Karpas-422 (cell line): ENCODE measurements around the gene KLHL3. TPM values are rescaled to one million over a fixed set of nuclear protein-coding genes. Genes with fewer than 3 reads are reported as not detected.

ENCODE experiments used
- DNase-seq: peaks from one replicate; pipeline ENCODE4 v3.0.0-alpha.2; 2015
- H2AFZ ChIP-seq: fragments of 200-600 bp; sonication (generic); 2 replicates; pipeline ENCODE4 v1.6.1; 2014; ENCODE audit warnings: antibody characterized with exemption, low read length, mixed read lengths
- H3K27ac ChIP-seq: fragments of 200-600 bp; sonication (generic); 2 replicates; pipeline ENCODE4 v1.5.1; 2014; ENCODE audit warnings: mild to moderate bottlenecking, low read length, moderate library complexity
- H3K27me3 ChIP-seq: fragments of 200-600 bp; sonication (generic); 2 replicates; pipeline ENCODE4 v1.6.1; 2014; ENCODE audit warnings: low read length, mixed read lengths
- H3K36me3 ChIP-seq: fragments of 200-600 bp; sonication (generic); 2 replicates; pipeline ENCODE4 v1.6.1; 2014; ENCODE audit warnings: low read length, mixed read lengths; ENCODE audit not compliant: insufficient read depth
- H3K4me1 ChIP-seq: fragments of 200-600 bp; sonication (generic); 2 replicates; pipeline ENCODE4 v1.6.1; 2014; ENCODE audit warnings: mild to moderate bottlenecking, low read length, mixed read lengths
- H3K4me2 ChIP-seq: fragments of 200-600 bp; sonication (generic); 2 replicates; pipeline ENCODE4 v1.6.1; 2014; ENCODE audit warnings: low read length, low read depth, mild to moderate bottlenecking; ENCODE audit not compliant: poor library complexity, severe bottlenecking
- H3K4me3 ChIP-seq: fragments of 200-600 bp; sonication (generic); 2 replicates; pipeline ENCODE4 v1.5.1; 2014; ENCODE audit warnings: mild to moderate bottlenecking, antibody characterized with exemption, low read length, mixed read lengths
- H3K79me2 ChIP-seq: fragments of 200-600 bp; sonication (generic); 2 replicates; pipeline ENCODE4 v1.6.1; 2014; ENCODE audit warnings: mild to moderate bottlenecking, low read length, mixed read lengths
- H3K9ac ChIP-seq: fragments of 200-600 bp; sonication (generic); 2 replicates; pipeline ENCODE4 v1.6.0; 2014; ENCODE audit warnings: low read length
- H3K9me2 ChIP-seq: fragments of 200-600 bp; sonication (generic), shearing (Covaris generic); replicated peaks from 2 replicates; pipeline ENCODE4 v1.6.0; 2014; ENCODE audit warnings: mild to moderate bottlenecking, low read length, moderate library complexity; ENCODE audit not compliant: insufficient read depth
- H3K9me3 ChIP-seq: fragments of 300-700, 200-600 bp; sonication (generic); 2 replicates; pipeline ENCODE4 v1.6.1; 2014; ENCODE audit warnings: low read length, mixed read lengths
- H4K20me1 ChIP-seq: fragments of 200-600 bp; sonication (generic); 2 replicates; pipeline ENCODE4 v1.6.1; 2014; ENCODE audit warnings: mild to moderate bottlenecking, antibody characterized with exemption, low read length, low read depth; ENCODE audit not compliant: insufficient read depth
- total RNA-seq: library from RNA; depleted of rRNA; stranded (reverse); fragments of >200 nt; shearing (Covaris generic); gene quantifications from 2 replicates; pipeline ENCODE4 v1.2.3, GENCODE V29; 2014; ENCODE audit warnings: low replicate concordance

KLHL3 gene
- total RNA-seq, 1 experiment from 2014 or later, result 0.67 TPM

DNA sequence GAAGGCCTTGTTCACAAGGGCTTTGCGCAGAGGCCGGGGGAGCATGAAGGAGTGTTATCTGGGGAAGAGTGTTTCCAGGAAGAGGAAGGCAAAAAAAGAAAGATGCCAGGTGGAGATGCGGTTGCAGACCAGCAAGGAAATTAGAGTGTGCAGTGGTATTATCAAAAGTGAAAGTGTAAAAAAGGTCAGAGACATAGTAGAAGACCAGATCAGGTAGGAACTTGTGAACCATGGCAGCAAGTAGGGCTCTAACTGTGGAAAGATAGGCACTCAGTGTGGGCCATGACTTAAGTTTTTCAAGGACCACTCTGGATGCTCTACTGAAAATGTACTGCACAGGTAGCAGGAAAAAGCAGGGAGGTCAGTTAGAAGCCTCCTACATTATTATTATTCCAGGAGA is 146.7 kb downstream of the KLHL3 start:
- DNase-seq, result no peak
- H3K4me2 ChIP-seq, result no peak overlapping the region

DNA sequence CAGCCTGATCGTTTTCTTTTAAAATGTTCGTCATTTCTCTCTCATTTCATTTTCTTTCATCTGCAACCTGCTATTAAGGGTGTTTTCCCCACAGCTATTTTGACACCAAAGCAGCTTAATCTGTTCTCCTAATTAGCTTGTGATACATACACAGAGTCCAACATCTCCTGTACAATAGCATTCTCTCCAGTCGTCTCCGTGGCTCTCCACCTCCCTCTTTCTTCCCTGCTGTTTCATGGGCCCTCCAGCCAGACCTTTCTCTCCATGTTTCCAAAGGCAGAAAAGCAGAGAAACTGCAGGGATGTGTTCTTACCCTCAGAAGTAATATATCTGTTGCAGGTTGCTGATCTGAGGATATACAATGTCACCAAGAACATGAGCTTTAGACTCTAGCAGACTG is 148.0 kb downstream of the KLHL3 start:
- DNase-seq, result no peak
- H3K9me2 ChIP-seq, result no peaks in the 10 kb centered on the region
- H3K36me3 ChIP-seq, result no peaks in the 10 kb centered on the region
- H3K4me3 ChIP-seq, result no peak overlapping the region
- H3K27me3 ChIP-seq, result no peaks in the 10 kb centered on the region
- no peaks in the 10 kb centered on the region for H4K20me1 ChIP-seq
- H3K9me3 ChIP-seq, result no peaks in the 10 kb centered on the region
- no peaks in the 10 kb centered on the region for H3K79me2 ChIP-seq
- no peak overlapping the region for H2AFZ ChIP-seq
- no peak overlapping the region for H3K27ac ChIP-seq
- H3K4me1 ChIP-seq, result no peaks in the 10 kb centered on the region
- H3K9ac ChIP-seq, result no peak overlapping the region
- H3K4me2 ChIP-seq, result no peak overlapping the region

More for the DNA sequence above, 146.7 kb downstream of the KLHL3 start:
- Histone ChIP-seq H3K9ac (no peak overlapping the region), H3K27ac (no peak overlapping the region), H2AFZ (no peak overlapping the region), H3K9me3 (no peaks in the 10 kb centered on the region), H3K4me1 (no peaks in the 10 kb centered on the region), H3K27me3 (no peaks in the 10 kb centered on the region), H3K9me2 (no peaks in the 10 kb centered on the region), H4K20me1 (no peaks in the 10 kb centered on the region), H3K79me2 (no peaks in the 10 kb centered on the region), H3K4me3 (no peak overlapping the region), H3K36me3 (no peaks in the 10 kb centered on the region)

DNA sequence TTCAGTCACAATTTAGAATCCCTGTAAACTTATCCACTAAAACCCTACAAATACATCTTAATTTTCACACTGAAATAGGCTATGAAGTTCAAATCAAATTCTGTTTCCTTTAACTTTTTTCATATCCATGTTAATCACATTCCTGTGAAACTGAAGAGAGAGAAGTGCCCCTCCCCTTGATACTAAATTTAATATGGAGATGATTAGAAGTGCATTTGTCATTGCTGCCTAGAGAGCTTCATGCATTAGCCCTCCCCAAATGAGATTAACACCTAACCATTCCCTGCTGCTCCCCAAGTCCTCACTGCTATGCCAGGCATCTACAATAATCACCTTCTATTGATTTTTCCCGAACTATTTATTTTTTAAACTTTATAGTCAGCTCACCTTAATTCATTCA is 151.6 kb downstream of the KLHL3 start:
- H3K9me3 ChIP-seq, result no peaks in the 10 kb centered on the region
- no peak overlapping the region for H3K4me2 ChIP-seq
- H3K27ac ChIP-seq, result no peak overlapping the region
- no peak overlapping the region for H3K9ac ChIP-seq
- DNase-seq, result no peak
- H4K20me1 ChIP-seq, result no peaks in the 10 kb centered on the region
- H3K79me2 ChIP-seq, result no peaks in the 10 kb centered on the region
- no peak overlapping the region for H2AFZ ChIP-seq
- no peaks in the 10 kb centered on the region for H3K27me3 ChIP-seq
- H3K9me2 ChIP-seq, result no peaks in the 10 kb centered on the region
- no peaks in the 10 kb centered on the region for H3K4me1 ChIP-seq
- H3K36me3 ChIP-seq, result no peaks in the 10 kb centered on the region
- no peak overlapping the region for H3K4me3 ChIP-seq

DNA sequence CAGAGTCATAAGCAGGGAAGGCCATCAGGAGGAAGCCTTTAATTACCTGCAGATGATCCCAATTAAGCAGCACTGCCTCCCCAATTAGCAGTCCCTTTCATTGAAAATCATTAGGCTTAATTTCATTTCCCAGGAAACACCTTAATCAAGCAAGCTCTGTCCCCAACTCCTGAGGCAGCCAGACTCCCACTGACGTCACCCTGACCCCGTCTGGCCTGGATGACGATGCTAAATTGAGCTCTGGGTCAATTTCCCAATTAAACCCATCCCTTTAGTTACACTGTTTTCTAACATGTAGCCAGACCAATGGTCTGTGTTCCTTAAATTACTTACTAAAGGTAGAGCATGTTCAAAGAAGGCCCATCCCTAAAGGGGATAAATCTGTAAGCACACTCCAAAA is 152.8 kb downstream of the KLHL3 start:
- H3K27ac ChIP-seq, result no peak overlapping the region
- H3K9ac ChIP-seq, result no peak overlapping the region
- DNase-seq, result no peak
- no peaks in the 10 kb centered on the region for H3K27me3 ChIP-seq
- no peaks in the 10 kb centered on the region for H3K4me1 ChIP-seq
- H3K9me3 ChIP-seq, result no peaks in the 10 kb centered on the region
- no peak overlapping the region for H2AFZ ChIP-seq
- H3K79me2 ChIP-seq, result no peaks in the 10 kb centered on the region
- H4K20me1 ChIP-seq, result no peaks in the 10 kb centered on the region
- H3K4me3 ChIP-seq, result no peak overlapping the region
- no peak overlapping the region for H3K4me2 ChIP-seq
- no peaks in the 10 kb centered on the region for H3K9me2 ChIP-seq
- no peaks in the 10 kb centered on the region for H3K36me3 ChIP-seq

DNA sequence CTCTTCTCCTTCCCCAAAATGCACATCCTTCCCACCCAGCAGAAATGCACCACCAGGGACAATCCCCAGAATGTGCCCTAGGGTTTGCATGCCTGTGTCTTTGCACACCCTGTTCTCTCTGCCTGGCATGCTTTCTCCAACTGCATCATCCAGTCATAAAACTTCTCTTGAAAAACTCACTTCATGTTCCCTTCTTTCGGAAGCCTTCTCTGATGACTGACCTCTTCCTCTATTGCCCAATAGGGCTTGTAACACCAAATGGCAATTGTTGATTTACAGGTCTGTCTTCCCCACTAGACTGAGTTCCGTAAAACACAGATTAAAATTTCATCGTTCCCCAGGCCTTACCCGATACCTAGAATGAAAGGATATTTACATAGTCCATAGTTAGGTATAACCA is 153.7 kb downstream of the KLHL3 start:
- no peak for DNase-seq
- no peak overlapping the region for H3K4me3 ChIP-seq
- no peaks in the 10 kb centered on the region for H3K79me2 ChIP-seq
- no peaks in the 10 kb centered on the region for H3K27me3 ChIP-seq
- no peak overlapping the region for H3K4me2 ChIP-seq
- H2AFZ ChIP-seq, result no peak overlapping the region
- no peak overlapping the region for H3K27ac ChIP-seq
- no peaks in the 10 kb centered on the region for H4K20me1 ChIP-seq
- H3K36me3 ChIP-seq, result no peaks in the 10 kb centered on the region
- H3K9ac ChIP-seq, result no peak overlapping the region
- H3K4me1 ChIP-seq, result no peaks in the 10 kb centered on the region
- H3K9me3 ChIP-seq, result no peaks in the 10 kb centered on the region
- H3K9me2 ChIP-seq, result no peaks in the 10 kb centered on the region

DNA sequence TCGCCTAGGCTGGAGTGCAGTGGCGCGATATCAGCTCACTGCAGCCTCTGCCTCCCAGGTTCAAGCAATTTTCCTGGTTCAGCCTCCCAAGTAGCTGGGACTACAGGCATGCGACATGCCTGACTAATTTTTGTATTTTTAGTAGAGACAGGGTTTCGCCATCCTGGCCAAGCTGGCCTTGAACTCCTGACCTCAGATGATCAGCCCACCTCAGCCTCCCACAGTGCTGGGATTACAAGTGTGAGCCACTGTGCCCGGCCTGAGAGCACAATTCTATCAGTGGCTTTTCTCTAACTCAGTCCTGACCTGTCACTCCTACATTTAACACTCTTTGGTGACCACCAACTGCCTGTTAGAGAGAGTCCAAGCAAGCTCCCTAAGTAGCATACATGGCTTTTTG is 154.1 kb downstream of the KLHL3 start:
- H3K27ac ChIP-seq, result no peak overlapping the region
- no peaks in the 10 kb centered on the region for H3K9me2 ChIP-seq
- H3K9me3 ChIP-seq, result no peaks in the 10 kb centered on the region
- no peak for DNase-seq
- no peaks in the 10 kb centered on the region for H3K36me3 ChIP-seq
- no peak overlapping the region for H3K4me2 ChIP-seq
- no peaks in the 10 kb centered on the region for H3K4me1 ChIP-seq
- H4K20me1 ChIP-seq, result no peaks in the 10 kb centered on the region
- no peaks in the 10 kb centered on the region for H3K27me3 ChIP-seq
- no peak overlapping the region for H3K9ac ChIP-seq
- no peaks in the 10 kb centered on the region for H3K79me2 ChIP-seq
- no peak overlapping the region for H2AFZ ChIP-seq
- no peak overlapping the region for H3K4me3 ChIP-seq

DNA sequence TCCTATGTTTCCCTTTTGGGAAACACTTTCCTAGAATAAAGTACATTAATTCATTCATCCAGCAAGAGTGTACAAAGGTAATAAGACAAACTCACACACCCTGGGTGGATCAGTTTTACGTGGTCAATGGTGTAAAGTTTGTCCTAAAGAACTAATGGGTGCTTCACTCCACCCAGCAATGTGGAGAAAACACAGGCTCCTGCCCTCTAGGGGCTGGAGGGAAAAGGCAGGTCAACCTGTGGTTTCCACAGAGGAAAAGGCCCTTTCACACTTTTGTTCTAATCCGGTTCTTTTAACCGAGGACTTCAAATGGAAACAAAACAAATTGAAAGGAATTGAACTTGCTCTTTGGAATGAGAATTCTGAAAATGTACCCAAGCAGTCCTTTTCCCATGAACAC is 155.9 kb downstream of the KLHL3 start:
- Histone ChIP-seq H3K9ac (no peak overlapping the region), H3K36me3 (no peaks in the 10 kb centered on the region), H2AFZ (no peak overlapping the region), H3K27me3 (no peaks in the 10 kb centered on the region), H3K4me3 (no peak overlapping the region), H3K9me3 (no peaks in the 10 kb centered on the region), H4K20me1 (no peaks in the 10 kb centered on the region), H3K4me2 (no peak overlapping the region), H3K27ac (no peak overlapping the region), H3K79me2 (no peaks in the 10 kb centered on the region), H3K4me1 (no peaks in the 10 kb centered on the region), H3K9me2 (no peaks in the 10 kb centered on the region)
- DNase-seq, result peak; percentile 44

DNA sequence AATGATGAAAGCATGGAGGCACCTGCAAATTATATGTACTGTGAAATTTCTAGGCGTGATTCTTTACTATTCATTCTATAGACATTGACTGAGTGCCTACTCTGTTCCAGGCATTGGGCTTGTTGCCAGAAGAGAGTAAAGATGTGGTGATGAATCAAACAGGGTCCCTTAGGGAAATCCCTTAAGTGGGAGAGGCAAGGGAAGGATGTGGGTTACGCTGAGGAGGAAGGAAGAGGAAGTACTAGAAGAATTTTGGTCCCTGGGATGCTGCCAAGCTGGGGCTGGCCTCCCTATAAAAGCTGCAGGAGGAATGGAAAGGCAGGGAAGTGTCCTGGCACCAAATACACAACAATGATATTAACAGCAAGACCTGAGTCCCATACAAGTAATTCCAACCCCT is 160.0 kb downstream of the KLHL3 start:
- H3K9me3 ChIP-seq, result no peaks in the 10 kb centered on the region
- no peaks in the 10 kb centered on the region for H3K9me2 ChIP-seq
- DNase-seq, result no peak
- H3K4me1 ChIP-seq, result no peaks in the 10 kb centered on the region
- no peak overlapping the region for H3K4me2 ChIP-seq
- H3K9ac ChIP-seq, result no peak overlapping the region
- no peak overlapping the region for H2AFZ ChIP-seq
- no peaks in the 10 kb centered on the region for H3K79me2 ChIP-seq
- H4K20me1 ChIP-seq, result no peaks in the 10 kb centered on the region
- no peaks in the 10 kb centered on the region for H3K36me3 ChIP-seq
- no peak overlapping the region for H3K27ac ChIP-seq
- H3K27me3 ChIP-seq, result no peaks in the 10 kb centered on the region
- H3K4me3 ChIP-seq, result no peak overlapping the region

DNA sequence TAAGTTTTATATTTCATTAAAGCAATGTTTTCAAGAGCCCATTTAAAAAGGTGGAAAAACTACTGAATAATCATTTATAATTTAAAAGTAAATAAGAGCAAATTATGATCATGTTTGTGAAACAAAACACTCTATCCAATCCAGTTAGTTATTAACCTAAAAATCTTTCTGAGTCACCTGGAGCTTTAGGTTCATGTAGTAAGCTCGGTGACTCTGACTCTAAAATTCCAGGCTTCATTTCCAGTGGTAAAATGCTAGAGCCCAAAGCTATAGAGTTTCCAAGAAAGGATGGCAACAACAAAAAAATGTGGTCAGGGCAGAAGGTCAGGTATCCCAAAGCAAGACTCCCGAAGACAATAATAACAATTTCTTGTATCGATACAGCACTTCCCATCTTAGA is 160.7 kb downstream of the KLHL3 start:
- H3K79me2 ChIP-seq, result no peaks in the 10 kb centered on the region
- no peak overlapping the region for H3K4me3 ChIP-seq
- H3K9me3 ChIP-seq, result no peaks in the 10 kb centered on the region
- no peaks in the 10 kb centered on the region for H3K27me3 ChIP-seq
- H3K36me3 ChIP-seq, result no peaks in the 10 kb centered on the region
- no peaks in the 10 kb centered on the region for H3K9me2 ChIP-seq
- H3K27ac ChIP-seq, result no peak overlapping the region
- DNase-seq, result no peak
- H3K4me2 ChIP-seq, result no peak overlapping the region
- H3K9ac ChIP-seq, result no peak overlapping the region
- no peaks in the 10 kb centered on the region for H3K4me1 ChIP-seq
- no peak overlapping the region for H2AFZ ChIP-seq
- no peaks in the 10 kb centered on the region for H4K20me1 ChIP-seq
